Stimulated activated CD4-positive, alpha-beta T cell treated with anti-CD3 and anti-CD28 coated beads, TNF-alpha, amount 100 ng/mL, for 4 hours (primary cell): ENCODE measurements around the gene SMYD3.

Experiments used
- DNase-seq, 3 experiments: peaks; one replicate each; pipeline ENCODE4 v3.0.0-alpha.2; 2020; ENCODE audit warnings: low read depth in 3 of 3

Gene SMYD3

DNA sequence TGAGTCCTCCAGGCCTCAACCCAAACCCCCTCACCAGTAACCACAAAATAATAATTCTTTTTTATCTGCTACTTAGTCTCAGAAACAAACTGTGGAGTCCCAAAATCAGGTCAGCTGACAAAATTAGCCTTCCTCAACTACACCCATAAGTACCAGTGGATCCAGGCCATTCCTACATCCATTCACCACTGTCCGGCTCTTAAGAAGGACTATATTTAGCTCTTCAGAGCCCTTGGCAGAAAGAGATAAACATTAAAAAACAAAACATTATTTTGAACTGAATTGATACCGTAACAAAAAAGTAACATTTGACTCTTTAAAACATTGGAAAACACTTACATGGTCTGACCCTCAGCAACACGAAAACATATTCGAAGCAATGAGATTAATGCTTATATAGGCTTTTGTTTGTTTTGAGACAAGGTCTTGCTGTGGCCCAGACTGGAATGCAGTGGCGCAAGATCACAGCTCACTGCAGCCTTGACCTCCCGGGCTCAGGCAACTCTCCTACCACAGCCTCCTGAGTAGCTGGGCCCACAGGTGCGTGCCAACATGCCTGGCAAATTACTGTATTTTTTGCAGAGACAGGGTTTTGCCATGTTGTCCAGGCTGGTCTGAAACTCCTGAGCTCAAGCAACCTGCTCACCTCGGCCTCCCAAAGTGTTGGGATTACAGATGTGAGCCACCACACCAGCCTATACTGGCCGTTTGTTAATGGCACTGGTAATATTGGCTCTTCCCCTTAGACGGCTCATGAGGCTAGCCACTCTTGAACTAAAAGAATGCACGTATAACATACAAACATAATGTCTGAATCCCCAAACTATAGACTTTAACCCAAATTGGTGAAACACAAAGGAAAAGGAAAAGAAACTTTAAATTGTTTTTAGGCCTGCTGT, 330.7 kb downstream of the SMYD3 start:
- no peak for DNase-seq

DNA sequence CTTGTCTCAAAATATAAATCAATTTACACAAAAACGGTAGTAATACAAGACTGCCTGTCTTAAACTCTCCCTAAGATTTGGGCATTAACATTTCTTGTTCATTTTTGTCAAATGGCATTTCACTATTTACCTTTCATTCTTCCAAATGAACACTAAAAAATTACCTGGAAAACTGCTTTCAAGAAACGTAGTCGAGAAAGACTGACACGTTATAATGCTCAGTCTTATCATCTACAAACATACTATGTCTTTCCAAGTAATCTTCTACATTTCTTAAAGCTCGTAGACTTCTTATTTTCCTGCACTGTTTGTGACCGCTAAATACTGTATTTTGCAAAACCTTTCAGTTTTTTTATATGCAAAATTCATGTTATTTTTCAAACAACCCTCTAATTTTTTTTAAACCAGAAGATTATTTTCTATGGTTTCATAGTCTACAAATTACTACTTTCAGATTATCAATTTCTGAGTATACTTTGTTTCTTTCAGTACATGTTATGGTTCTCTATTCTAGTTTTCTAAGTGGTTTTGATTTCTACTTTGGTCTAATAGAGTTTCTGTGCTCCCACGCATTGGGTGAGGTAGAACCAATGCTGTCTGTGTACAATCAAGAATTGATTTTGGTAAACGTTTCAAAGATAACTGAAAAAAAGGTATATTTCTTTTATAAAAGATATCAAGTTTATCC, 336.4 kb downstream of the SMYD3 start:
- no peak for DNase-seq

DNA sequence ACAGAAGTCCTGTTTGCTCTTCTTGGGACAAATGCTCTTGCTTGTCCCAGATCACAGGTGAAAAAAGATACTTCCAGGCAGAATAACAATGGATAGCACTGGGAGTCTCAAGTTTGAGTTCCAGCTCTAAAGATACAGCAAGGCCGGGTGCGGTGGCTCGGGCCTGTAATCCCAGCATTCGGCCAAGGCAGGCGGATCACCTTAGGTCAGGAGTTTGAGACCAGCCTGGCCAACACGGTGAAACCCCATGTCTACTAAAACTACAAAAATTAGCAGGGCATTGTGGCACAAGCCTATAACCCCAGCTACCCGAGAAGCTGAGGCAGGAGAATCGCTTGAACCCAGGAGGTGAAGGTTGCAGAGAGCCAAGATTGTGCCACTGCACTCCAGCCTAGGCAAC, 337.6 kb downstream of the SMYD3 start:
- no peak for DNase-seq

GRCh38 chr1:246169019-246169418, 338.1 kb downstream of the SMYD3 start:
- DNase-seq: no peak

- no peak for DNase-seq
These were observed 340.2 kb downstream of the SMYD3 start for GRCh38 chr1:246166841-246167240.

- no peak for DNase-seq
These were observed 341.0 kb downstream of the SMYD3 start for GRCh38 chr1:246165826-246166709.

- DNase-seq: no peak
These were observed 342.3 kb downstream of the SMYD3 start for GRCh38 chr1:246164764-246165163.

DNA sequence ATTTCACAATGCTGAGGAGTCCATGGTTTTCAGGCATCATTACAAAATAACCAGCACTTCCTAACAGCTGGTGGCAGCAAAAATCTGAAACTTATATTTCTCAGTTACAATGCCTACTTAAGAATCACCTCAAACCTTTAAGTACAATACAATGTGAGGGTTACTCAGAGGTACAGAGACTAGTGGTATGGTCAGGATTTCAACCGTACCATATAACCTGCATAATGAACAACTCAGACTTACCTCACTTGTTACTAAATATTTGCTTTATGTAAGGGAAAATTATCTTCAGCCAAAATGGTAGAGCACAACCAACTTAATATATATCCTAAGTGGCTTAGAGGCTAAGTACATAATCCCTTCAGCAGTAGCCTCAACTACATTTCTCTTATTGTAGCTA, 344.5 kb downstream of the SMYD3 start:
- no peak for DNase-seq

DNA sequence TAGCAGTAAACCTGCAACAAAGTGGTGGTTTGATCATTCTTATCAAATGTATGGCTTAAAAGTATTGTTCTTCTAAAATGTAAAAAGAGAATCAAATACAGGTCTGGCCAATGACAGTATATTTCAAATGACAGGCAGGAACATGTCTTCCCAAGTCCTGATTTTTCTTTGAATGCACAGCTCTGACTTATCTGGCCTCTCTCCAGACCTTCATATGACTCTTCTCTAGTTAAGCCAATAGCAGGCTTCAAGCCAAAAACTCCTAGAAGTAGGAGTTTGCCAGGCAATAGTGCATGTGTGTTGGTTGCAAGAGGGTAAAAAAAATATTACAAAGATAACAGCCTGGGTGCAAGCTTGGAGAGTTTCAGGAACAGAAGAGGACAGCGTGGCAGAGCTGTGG, 345.5 kb downstream of the SMYD3 start:
- DNase-seq: no peak

DNA sequence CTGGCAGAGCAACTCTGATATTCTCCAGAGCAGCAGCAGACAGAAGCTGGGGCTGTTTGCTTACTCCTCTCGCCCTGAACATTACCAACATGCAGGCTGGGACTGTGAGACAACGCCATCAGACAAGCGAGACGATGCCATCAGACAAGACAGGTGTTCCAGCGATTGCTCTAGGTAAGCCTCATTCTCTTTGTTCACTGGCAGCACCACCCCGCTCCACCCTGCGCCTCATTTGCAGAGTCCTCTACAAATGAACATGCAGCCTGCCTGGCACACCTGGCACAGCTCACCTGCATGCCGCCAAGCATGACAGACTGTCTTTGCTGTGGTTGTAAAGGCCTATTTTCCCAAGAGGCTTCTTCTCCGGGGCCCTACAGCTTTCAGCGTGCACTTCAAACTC, 346.2 kb downstream of the SMYD3 start:
- no peak for DNase-seq

DNA sequence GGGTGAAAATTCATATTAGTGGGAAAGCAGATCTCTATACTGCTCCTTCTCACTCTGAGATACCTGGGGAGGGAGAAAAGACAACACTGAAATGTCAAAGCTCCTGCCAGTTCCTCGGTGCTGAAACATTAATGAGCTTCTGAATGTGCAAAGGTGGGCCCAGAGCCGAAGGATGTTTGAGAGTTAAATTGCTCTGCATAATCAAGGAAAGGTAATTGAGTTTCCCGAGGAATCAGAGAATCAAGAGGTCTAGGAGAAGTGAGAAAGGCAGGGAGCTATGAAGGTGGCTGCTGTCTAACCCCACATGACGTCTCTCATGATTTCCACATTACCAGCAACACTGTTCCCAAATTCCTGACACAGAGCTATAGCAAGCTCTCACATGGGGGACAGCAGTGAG, 346.7 kb downstream of the SMYD3 start:
- DNase-seq: no peak

GRCh38 chr1:246159279-246160227, 347.5 kb downstream of the SMYD3 start:
- DNase-seq: no peak

GRCh38 chr1:246158131-246158530, 348.9 kb downstream of the SMYD3 start:
- no peak for DNase-seq

- DNase-seq: no peak
These were observed 349.6 kb downstream of the SMYD3 start for GRCh38 chr1:246157516-246157915.

DNA sequence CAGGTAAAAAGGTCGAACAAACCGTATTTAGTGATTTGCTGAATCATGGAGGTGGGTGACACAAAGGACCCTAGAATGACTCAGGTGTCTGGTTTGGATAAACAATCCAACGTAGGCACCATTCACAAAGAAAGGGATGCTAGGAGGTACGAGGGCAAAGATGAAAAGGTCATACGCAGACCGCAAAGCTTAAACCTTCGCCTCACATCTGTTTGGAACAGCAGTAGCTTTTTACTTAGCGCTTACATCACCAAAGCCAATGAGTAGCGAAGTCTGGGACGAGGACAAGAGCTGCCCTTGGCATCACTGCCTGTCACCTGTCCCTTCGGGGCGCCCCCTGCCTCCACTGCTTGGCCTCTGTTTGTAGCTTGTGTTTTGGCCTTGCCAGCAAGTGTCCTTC, 350.2 kb downstream of the SMYD3 start:
- DNase-seq: no peak

GRCh38 chr1:246155923-246156322, 351.2 kb downstream of the SMYD3 start:
- DNase-seq: no peak

GRCh38 chr1:246153796-246154212, 353.3 kb downstream of the SMYD3 start:
- DNase-seq: no peak

DNA sequence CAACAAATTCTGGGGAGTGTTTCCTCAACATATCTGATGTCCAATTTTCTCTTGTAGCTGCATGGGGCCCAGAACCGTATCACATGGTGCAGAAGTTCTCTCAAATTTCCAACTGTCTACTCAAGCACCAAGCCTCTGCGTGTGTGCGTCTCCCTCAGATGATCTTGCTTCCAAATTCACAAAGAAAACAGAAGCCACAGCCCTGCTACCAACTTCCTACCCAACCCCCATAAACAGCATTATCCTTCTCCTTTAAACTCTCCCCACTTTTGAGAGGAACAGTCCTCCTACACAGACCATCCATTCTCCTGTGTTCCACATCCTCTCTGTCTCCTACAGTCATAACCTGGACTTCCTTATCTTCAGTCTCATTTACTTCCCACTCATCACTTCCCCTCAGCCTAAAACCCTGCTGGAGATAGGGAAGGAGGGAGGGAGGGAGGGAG, 354.1 kb downstream of the SMYD3 start:
- DNase-seq: no peak

GRCh38 chr1:246151796-246152434, 355.2 kb downstream of the SMYD3 start:
- DNase-seq: no peak

GRCh38 chr1:246149543-246149942, 357.5 kb downstream of the SMYD3 start:
- DNase-seq: no peak
